NCI-H2081 treated with DMSO at 0.1 percent for 48 hours (cell line): ENCODE data around the gene SUSD2.
"Not testable (repeated sequence)": the region's sequence is repeated elsewhere in the genome, so short reads cannot be mapped to it uniquely, and the experiment has no call there.

Source experiments
- DNase-seq: peaks from one replicate; lab custom pipeline; 2025; lab: John Stamatoyannopoulos, UW

SUSD2 gene

DNA sequence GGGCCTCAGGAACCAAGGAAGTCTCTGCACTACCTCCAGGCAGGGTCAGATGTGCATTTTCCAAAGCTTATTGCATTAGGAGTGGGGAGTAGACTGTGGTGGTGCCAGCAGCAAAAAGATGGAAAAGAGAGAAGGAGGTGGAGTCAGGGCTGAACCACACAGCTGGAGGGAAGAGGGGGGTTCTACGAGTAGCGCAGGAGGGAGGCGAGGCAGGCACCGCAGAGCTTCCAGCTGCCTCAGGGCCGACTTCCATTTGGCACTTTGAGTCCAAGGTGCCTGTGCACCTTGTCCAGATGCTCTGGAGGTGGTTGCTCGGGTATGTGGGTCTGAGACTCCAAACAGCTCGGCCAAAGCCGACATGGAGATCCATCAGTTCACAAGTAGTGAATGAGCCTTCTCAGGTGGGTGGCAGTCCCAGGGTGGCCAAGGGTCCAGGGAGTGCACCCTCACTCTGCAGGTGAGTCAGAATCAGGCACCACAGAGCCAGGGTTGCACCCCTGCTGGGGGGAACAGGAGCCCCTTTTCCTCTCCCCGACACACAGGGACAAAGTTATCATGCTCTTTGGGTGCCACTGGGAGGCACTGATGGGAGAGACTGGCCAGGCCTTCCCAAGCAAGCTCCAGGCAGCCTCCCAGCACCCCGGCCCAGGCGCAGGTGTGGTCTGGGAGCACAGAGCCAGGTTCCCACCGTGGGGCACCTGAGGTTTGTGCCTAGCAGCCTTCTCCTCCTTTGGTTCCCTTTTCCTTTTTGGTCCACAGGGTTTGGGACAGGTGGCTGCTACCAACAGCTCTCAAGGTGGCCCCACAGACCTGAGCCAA is 33.4 kb downstream of the SUSD2 start:
- no peak for DNase-seq

DNA sequence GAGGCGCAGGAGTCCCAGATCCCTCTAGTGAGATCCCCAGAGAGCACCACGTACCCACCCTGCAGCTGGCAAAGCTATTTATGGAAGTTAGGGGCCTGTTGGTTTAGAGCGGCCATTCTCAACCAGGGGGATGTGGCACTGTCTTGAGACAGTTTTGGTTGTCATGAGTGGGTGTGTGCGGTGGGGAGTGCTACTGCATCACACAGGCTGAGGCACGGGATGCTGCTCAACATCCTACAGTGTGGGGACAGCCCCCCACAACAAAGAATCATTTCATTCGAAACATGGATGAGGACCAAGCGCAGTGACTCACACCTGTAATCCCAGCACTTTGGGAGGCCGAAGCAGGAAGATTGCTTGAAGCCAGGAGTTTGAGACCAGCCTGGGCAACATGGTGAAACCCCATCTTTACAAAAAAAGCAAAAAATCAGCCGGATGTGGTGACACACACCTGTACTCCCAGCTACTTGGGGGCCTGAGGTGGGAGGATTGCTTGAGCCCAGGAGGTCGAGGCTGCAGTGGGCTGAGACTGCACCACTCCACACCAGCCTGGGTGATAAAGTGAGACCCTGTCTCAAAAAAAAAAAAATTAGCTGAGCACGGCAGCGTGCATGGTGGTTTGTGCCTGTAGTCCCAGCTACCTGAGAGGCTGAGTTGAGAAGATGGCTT is 35.4 kb downstream of the SUSD2 start:
- no peak for DNase-seq

DNA sequence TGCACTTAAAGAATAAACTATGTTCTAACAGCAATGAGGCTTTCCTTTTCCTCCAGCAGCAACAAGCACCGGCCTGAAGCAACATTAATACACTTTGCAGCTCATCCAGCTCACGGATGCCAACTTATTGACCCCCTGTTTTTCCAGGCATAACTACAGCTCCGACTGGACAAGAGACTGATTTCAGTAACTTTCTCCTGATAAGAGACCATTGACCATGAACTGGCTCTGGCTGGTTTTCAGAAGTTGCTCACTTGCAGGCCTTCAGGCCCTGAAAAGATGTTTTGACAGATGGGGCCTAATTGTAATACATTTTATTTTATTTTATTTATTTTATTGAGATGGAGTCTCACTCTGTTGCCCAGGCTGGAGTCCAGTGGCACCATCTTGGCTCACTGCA is 36.1 kb downstream of the SUSD2 start:
- no peak for DNase-seq

DNA sequence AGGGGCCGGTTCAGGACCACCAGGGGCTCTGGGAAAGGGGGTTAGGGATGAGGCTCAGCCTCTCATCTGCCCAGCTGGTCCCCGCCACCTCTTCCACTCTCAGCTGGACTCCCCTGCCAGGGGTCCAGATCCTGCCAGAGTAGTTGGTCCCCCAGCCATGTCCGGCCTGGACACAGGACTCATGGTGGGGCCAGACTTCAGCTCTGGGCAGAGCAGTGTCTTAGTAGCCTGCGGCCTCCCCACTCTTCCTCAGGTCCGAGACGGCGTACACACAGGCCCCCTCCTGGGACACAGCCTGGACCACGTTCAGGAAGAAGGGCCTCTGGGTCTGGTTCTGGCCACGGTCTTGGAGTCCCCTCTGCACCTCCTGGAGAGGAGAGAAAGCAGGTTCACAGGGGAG is 38.5 kb downstream of the SUSD2 start:
- DNase-seq = no peak

DNA sequence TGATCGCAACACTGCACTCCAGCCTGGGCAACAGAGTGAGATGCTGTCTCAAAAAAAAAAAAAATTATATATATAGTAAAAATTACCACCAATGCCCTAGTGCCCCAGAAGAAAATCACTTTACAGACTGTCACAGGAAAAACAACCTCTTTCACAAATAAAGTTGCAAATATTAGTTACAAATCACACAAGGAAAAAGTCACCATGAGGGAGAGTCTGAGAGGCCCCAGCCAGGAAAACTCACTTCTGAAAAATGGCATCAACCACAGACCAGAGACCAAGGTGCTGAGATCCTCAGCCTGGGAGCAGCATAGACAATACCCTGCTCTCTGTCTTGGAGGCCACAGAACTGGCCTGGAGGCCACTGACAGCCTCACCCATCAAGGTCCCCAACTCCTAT is 43.2 kb downstream of the SUSD2 start:
- DNase-seq = no peak

DNA sequence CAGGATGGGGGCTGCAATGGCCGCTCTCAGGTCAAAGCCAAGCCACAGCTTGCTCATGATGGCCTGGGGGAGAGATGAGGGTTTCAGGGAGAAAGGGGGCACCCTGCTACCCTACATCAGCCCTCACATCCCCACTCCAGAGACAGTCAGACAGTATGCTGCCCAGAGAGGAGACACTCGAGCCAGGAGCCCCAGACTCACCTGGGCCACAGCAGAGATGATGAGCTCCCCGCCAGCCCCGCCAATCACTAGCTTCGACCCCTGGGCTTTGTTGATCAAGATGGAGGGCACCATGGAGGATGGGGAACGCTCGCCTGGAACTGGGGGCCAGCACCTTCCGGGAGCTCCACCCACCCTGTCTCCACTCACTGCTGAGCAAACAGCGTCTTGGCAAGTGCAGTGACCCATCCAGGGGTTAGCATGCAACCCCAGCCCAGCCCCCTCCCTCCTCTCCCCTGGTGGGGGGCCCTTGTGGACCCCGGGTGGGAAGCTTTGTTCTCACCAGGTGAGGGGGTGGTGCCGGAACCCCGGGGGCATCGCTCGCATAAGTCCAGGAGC is 43.8 kb downstream of the SUSD2 start:
- DNase-seq = no peak

DNA sequence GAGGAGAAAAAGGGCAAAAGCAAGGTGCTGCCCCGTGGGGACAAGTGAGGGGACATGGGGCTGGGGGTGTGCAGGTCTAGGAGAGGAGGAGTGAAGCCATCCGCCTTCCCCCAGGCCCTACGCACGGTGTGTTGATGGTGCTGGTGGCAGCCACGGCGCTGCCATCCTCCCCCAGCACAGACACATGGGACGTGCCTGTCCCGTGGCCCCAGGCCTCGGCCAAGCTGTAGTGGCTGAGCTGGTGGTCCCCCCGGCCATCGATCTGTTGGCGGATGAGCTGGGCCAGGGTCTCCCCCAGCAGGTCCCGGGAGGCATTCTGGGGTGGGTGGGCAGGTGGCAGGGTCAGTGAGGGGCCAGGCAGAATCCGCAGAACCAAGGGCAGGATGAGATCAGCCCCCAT is 44.7 kb downstream of the SUSD2 start:
- DNase-seq = no peak

DNA sequence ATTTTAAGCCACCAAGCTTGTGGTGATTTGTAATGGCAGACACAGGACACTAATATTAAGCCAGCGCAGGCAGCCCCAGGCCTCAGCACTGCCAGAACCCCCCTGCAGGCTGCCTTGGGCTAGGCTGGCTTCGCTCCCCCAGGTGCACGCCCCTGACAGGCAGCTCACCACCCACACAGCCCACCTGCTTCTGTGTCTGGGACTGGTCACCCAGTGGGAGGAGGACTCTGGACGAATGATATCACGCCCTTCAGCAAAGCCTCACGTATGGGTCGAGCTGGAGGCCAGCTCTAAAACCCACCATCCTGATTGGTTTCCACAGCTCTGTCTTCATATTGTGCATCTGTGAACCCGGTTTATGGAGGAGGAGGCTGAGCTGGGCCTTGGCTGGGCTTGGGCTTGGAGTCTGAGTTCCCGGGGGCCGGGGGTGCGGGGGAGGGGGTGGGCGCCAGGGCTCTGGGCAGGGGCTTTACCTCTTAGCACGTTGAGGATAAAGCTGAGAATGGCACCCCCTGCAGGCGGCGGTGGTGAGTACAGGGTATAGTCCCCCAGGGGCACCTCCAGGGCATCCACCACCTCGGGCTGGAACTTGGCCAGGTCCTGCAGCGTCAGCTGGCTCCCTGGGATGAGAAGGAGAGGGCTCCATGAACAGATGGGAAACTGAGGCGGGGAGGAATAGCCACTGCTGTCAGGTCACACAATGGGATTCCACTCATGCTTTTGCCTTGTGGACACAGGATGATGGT is 49.8 kb downstream of the SUSD2 start:
- DNase-seq = no peak

DNA sequence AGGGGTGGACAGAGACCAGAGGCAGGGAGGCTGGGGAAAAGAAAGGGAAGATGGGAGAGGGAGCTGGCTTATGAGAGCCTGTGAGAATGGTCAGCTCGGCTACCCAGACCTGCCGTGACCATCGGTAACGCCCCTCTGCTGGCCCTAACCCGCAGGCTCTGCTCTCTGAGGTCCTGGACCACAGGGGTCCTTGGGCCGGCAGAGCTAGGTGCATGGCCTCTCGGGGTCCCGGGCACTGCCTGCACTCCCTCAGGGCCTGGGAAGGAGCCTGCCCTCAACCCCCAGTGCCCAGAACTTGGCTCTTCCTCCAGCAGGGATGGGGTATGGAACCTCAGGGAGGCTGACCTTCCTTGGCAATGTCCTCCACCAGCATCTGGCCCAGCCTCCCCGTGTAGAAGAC is 50.4 kb downstream of the SUSD2 start:
- no peak for DNase-seq

DNA sequence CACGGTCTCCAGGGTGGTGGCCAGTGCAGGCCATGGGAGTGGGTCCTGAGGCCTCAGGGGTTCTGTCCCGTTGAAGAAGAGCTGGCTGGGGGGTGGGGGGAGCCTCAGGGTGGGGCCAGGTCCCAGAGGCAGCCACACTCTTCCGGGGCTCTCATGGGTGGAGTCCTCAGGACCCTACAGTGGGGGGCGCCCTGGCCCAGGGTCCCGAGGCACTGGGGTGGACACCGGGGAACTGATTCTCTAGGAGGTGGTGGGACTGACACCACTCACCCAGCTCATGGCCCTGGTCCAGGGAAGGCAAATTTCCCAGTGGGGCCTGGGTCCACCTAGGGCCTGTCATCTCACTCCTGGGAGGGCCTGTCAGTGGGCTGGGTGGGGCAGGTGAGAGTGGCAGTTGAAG is 50.8 kb downstream of the SUSD2 start:
- DNase-seq = no peak

DNA sequence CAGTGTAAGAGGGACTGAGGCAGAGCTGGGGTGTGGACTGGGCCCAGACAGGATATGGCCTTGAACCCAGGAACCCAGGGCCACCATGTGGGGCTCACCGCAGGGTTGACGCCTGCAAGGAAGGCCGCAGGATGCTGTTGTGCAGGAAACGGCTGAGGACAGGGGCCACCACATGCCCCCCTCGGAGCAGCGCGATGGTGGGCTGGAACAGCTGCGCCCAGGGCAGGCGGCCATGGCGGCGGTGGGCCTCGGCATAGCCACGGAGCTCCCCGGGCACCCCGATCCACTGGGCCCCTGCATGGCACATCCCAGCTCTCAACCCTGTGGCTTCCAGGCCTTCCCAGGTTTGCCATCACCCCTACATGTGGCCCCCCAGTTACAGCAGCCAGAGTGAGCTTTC is 51.4 kb downstream of the SUSD2 start:
- DNase-seq = no peak

DNA sequence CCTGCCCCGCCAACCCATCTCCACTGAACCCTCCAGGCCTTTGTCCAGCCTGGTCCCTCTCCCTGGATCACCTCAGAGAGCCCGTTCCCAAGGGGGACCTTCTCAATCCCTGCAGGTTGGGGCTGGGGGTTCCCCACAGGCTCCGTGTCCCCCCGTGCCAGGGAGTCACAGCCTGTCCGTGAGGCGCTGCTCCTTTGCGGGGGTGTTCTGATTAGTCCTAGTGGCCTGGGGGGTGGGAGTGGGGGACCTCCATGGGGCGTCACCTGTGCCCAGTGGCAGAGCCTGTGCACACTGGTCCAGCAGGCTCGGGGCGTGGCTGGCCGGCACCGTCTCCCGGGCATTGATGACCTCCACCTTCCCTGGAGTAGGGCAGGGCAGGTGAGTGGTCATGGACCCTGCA is 51.9 kb downstream of the SUSD2 start:
- DNase-seq = no peak

DNA sequence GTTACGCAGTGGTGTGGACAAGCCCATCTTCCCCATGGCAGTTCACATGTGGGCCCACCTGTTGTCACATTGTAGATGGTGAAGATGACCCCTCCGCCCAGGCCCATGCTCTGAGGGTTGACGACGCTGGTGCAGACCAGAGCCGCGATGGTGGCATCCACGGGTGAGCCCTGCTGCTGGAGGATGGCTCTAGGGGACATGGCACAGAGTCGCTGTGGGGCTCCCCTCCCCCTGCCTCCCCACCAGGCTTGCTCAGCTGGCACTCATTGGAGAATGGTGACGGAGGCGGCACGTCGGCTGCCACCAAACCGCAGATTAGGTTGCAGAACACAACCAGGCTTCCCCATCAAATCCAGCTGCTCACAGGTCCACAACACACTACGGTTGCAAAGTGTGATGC is 52.5 kb downstream of the SUSD2 start:
- no peak for DNase-seq

DNA sequence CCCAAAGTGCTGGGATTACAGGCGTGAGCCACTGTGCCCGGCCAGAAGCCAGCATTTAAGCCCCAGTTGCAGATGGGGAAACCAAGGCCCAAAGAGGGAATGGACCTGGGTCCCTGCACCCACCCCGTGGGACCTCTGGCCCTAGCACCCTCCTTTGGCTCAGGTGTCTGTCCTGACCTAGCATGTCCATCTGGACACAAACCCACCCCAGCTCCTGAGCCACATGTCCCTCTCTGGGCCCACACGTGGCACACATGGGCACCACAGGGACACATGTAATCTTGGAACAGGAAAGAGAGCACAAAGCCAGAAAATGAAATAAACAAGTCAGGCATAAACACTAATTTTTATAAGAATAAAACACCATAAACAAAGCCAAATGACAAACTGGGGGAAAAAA is 54.0 kb downstream of the SUSD2 start:
- DNase-seq = no peak

DNA sequence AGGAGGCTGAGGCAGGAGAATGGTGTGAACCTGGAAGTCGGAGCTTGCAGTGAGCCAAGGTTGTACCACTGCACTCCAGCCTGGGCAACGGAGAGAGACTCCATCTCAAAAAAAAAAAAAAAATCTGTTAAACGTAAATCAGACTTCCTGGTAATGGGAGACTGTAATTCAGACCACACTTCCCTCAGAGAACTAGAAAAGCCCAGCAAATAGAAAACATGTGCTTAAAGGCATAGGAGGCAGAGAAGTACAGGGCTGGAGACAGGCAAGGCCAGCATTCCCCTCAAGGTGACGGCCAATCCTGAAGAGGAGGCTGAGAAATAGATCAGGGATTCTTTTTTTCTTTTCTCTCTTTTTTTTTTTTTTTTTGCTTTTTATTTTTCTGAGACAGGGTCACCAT is 55.4 kb downstream of the SUSD2 start:
- DNase-seq = no peak

DNA sequence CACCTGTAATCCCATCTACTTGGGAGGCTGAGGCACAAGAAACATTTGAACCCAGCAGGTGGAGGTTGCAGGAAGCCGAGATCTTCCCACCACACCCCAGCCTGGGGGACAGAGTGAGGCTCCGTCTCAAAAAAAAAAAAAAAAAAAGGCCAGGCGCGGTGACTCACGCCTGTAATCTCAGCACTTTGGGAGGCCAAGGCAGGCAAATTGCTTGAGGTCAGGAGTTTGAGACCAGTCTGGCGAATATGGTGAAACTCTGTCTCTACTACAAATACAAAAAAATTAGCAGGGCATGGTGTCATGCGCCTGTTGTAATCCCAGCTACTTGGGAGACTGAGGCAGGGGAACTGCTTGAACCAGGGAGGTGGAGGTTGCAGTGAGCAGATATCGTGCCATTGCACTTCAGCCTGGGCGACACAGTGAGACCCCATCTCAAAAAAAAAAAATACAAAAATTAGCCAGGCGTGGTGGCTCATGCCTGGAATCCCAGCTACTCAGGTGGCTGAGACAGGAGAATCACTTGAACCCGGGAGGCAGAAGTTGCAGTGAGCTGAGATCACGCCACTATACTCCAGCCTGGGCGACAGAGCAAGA is 56.9 kb downstream of the SUSD2 start:
- not testable (repeated sequence) for DNase-seq
